GM23338 (cell line): Measurements from ENCODE around the gene NUDCD2.

Source experiments
- CREB1 ChIP-seq: fragments of 250-450 bp; sonication (Bioruptor Pico); IDR thresholded peaks from 2 replicates; pipeline ENCODE4 v1.5.0; 2020; ENCODE audit warnings: low read depth, mild to moderate bottlenecking, moderate library complexity
- ETS1 ChIP-seq: IDR thresholded peaks from 2 replicates; pipeline ENCODE4 v1.6.1; 2016; ENCODE audit warnings: antibody characterized with exemption
- EZH2 ChIP-seq: fragments of 200-600 bp; sonication (generic); IDR thresholded peaks from one replicate; pipeline ENCODE4 v1.8.0; 2017; ENCODE audit warnings: antibody characterized with exemption, mild to moderate bottlenecking, low read depth; ENCODE audit not compliant: unreplicated experiment
- EZH2phosphoT487 ChIP-seq: fragments of 200-600 bp; sonication (generic); IDR thresholded peaks from one replicate; pipeline ENCODE4 v1.8.1; 2018; ENCODE audit warnings: antibody characterized with exemption; ENCODE audit not compliant: unreplicated experiment
- JUNB ChIP-seq: IDR thresholded peaks from one replicate; pipeline ENCODE4 v1.6.1; 2016; ENCODE audit warnings: antibody characterized with exemption; ENCODE audit not compliant: unreplicated experiment
- NANOG ChIP-seq: IDR thresholded peaks from 2 replicates; pipeline ENCODE4 v1.6.1; 2016; ENCODE audit warnings: antibody characterized with exemption, borderline replicate concordance
- POLR2AphosphoS5 ChIP-seq: IDR thresholded peaks from 2 replicates; pipeline ENCODE4 v1.6.1; 2016; ENCODE audit warnings: antibody characterized with exemption, low read depth
- REST ChIP-seq: IDR thresholded peaks from one replicate; pipeline ENCODE4 v1.6.1; 2018; ENCODE audit warnings: antibody characterized with exemption; ENCODE audit not compliant: unreplicated experiment
- STAT1 ChIP-seq: IDR thresholded peaks from one replicate; pipeline ENCODE4 v1.6.1; 2016; ENCODE audit warnings: antibody characterized with exemption; ENCODE audit not compliant: unreplicated experiment
- ZNF331 ChIP-seq: fragments of 250-450 bp; sonication (Bioruptor Pico); IDR thresholded peaks from 2 replicates; pipeline ENCODE4 v1.5.0; 2020; ENCODE audit warnings: low read depth, mild to moderate bottlenecking, moderate library complexity
- ZNF462 ChIP-seq: fragments of 250-450 bp; sonication (Bioruptor Pico); IDR thresholded peaks from 2 replicates; pipeline ENCODE4 v1.5.0; 2020; ENCODE audit warnings: mild to moderate bottlenecking, moderate library complexity
- TF ChIP-seq, protein P1 (sequence below), 2 experiments: fragments of 200-600 bp in 1 of 2; sonication (generic) in 1 of 2; conservative IDR thresholded peaks; 2 replicates each; pipeline versions ENCODE4 v1.5.1 to v1.6.1; 2016 to 2017; ENCODE audit warnings: antibody characterized with exemption in 2 of 2, low read depth in 2 of 2, mild to moderate bottlenecking in 2 of 2, moderate library complexity in 1 of 2

GRCh38 chr5:163506726-163507125, 46.8 kb upstream of the NUDCD2 start:
- TF ChIP-seq, protein P1, sequence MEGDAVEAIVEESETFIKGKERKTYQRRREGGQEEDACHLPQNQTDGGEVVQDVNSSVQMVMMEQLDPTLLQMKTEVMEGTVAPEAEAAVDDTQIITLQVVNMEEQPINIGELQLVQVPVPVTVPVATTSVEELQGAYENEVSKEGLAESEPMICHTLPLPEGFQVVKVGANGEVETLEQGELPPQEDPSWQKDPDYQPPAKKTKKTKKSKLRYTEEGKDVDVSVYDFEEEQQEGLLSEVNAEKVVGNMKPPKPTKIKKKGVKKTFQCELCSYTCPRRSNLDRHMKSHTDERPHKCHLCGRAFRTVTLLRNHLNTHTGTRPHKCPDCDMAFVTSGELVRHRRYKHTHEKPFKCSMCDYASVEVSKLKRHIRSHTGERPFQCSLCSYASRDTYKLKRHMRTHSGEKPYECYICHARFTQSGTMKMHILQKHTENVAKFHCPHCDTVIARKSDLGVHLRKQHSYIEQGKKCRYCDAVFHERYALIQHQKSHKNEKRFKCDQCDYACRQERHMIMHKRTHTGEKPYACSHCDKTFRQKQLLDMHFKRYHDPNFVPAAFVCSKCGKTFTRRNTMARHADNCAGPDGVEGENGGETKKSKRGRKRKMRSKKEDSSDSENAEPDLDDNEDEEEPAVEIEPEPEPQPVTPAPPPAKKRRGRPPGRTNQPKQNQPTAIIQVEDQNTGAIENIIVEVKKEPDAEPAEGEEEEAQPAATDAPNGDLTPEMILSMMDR (conservative IDR thresholded peaks at IDR 0.05; ENCODE audit: low read depth in 2 of 2) = no peak
- TF ChIP-seq POLR2AphosphoS5 (no peak), EZH2phosphoT487 (no peak), REST (no peak), EZH2 (no peak), STAT1 (no peak), CREB1 (no peak), ZNF462 (no peak), NANOG (no peak), JUNB (no peak), ETS1 (no peak), ZNF331 (CRISPR knock-in tag) (no peak)
